Motor neuron (in vitro differentiated cells): ENCODE data around the gene WWP2. TPM values are rescaled to one million over a fixed set of nuclear protein-coding genes. Genes with fewer than 3 reads are reported as not detected.

Experiments used
- ATAC-seq, 8 experiments: fragments of 200-7000 bp; cut with Tn5 transposase; replicated peaks in 6 of 8; 2 replicates each; pipeline ENCODE4 v1.8.0; 2021; ENCODE audit warnings: mild to moderate bottlenecking in 8 of 8, moderate library complexity in 8 of 8
- H3K27ac ChIP-seq, 2 donors: fragments of 250-450 bp; sonication (Bioruptor Pico); 2 replicates each; pipeline ENCODE4 v1.9.0; 2021; ENCODE audit warnings: antibody characterized with exemption in 2 of 2, mild to moderate bottlenecking in 2 of 2, moderate library complexity in 1 of 2
- H3K4me1 ChIP-seq, 2 donors: fragments of 250-450 bp; sonication (Bioruptor Pico); replicated peaks in 1 of 2; 2 replicates each; pipeline ENCODE4 v1.6.1; 2021; ENCODE audit warnings: antibody characterized with exemption in 2 of 2, mild to moderate bottlenecking in 2 of 2, moderate library complexity in 1 of 2
- H3K4me3 ChIP-seq, 5 donors: fragments of 250-450 bp; sonication (Bioruptor Pico); 2 replicates each; pipeline ENCODE4 v1.9.0; 2021; ENCODE audit warnings: antibody characterized with exemption in 5 of 5, mild to moderate bottlenecking in 5 of 5, moderate library complexity in 4 of 5
- WGBS, 10 experiments: fragments of 450-650 bp; shearing (Covaris generic); methylation state at CpG; one replicate each; pipeline ENCODE4 v1.0.0; 2022; 5-methylcytosine and 5-hydroxymethylcytosine counted together
- in situ Hi-C, 9 experiments: fragments of 400-800 bp; cut with MboI; loops; one replicate each; pipeline ENCODE4 v1.15.0; 2021; ENCODE audit warnings: low sequenced_read_pairs in 9 of 9, low pct_unique_long_range_greater_than_20kb in 2 of 9; ENCODE audit not compliant: unreplicated experiment in 9 of 9
- total RNA-seq, 8 experiments: library from RNA; unstranded; fragments of 300-600 nt; gene quantifications; 2 replicates each; pipeline versions ENCODE4 v1.2.3 to v1.2.4, GENCODE V29; 2022

WWP2 gene
- total RNA-seq, 8 experiments from 2014 or later = 10.7 to 28.6 (median 16.0) TPM

DNA sequence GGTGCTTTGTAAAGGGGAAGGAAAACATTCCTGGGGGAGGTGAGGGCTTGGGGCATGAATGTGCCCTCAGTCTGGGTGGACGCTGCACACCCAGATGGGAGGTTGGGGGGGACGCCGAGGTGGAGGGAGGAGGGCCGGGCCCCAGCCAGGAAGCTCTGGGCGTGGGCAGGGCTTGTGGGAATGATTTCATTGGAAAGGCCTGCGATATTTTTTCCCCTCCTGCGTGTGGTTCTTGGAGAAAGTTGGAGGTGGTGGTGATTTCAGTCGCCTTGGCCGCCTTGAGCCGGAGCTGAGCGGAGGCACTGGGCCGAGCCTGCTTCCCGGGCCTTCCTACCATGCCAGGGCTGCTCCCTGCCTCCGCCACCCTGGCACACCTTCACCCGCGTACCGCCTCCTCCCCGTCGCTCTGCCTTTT lies 162.7 kb downstream of the WWP2 start:
- 3 to 94% (median 79%) methylated on average over 2 to 11 of the region's 19 CpGs; no CpG with 5 or more reads in 4 of the 10 experiments for WGBS, 10 experiments
- in situ Hi-C loops = loop anchor here in 3 of 9 experiments (10.0 to 25.0 kb wide), 2 partner anchors 112 to 140 kb away; no protein-coding TSS in a partner anchor
- ATAC-seq = peak in 2 of 8 experiments; percentile 87 to 90
- H3K4me1 ChIP-seq = peaks cover 0 to 5% of the 10 kb centered on the region in 2 donors
- H3K4me3 ChIP-seq = no peak overlapping the region
- H3K27ac ChIP-seq = no peak overlapping the region

GRCh38 chr16:69925311-69925710 lies 163.2 kb downstream of the WWP2 start:
- peak in 1 of 8 experiments; percentile 5 for ATAC-seq
- WGBS, 10 experiments = 26 to 100% (median 91%) methylated on average over 2 to 7 of the region's 8 CpGs; no CpG with 5 or more reads in 2 of the 10 experiments
- H3K27ac ChIP-seq = no peak overlapping the region

GRCh38 chr16:69926241-69926640 lies 164.1 kb downstream of the WWP2 start:
- in situ Hi-C loops = loop anchor here in 3 of 9 experiments (10.0 to 25.0 kb wide), 2 partner anchors 114 to 141 kb away; no protein-coding TSS in a partner anchor
- Histone ChIP-seq H3K4me1 (peaks cover 2 to 5% of the 10 kb centered on the region in 2 donors), H3K27ac (no peak overlapping the region), H3K4me3 (no peak overlapping the region)
- no peak for ATAC-seq
- WGBS, 10 experiments = 80 to 100% (median 97%) methylated on average over 1 to 8 of the region's 8 CpGs; no CpG with 5 or more reads in 2 of the 10 experiments

More at GRCh38 chr16:69925311-69925710, 163.2 kb downstream of the WWP2 start:
- H3K4me3 ChIP-seq = no peak overlapping the region
- in situ Hi-C loops = loop anchor here in 3 of 9 experiments (10.0 to 25.0 kb wide), 2 partner anchors 113 to 141 kb away; no protein-coding TSS in a partner anchor
- H3K4me1 ChIP-seq = peaks cover 2 to 5% of the 10 kb centered on the region in 2 donors

- in situ Hi-C loops = loop anchor here in 3 of 9 experiments (10.0 to 25.0 kb wide), 2 partner anchors 115 to 142 kb away; no protein-coding TSS in a partner anchor
- 61 to 100% (median 77%) methylated on average over 1 to 10 of the region's 17 CpGs; no CpG with 5 or more reads in 1 of the 10 experiments for WGBS, 10 experiments
- ATAC-seq = peak in 2 of 8 experiments; percentile 14 to 43
- Histone ChIP-seq H3K4me1 (peaks cover 2 to 5% of the 10 kb centered on the region in 2 donors), H3K27ac (no peak overlapping the region), H3K4me3 (no peak overlapping the region)
These were observed 165.1 kb downstream of the WWP2 start for GRCh38 chr16:69927056-69927757.

- ATAC-seq = no peak
- H3K4me3 ChIP-seq = no peak overlapping the region
- 67 to 100% (median 90%) methylated on average over 1 to 2 of the region's 10 CpGs; no CpG with 5 or more reads in 5 of the 10 experiments for WGBS, 10 experiments
- H3K27ac ChIP-seq = no peak overlapping the region
- H3K4me1 ChIP-seq = peaks cover 0 to 2% of the 10 kb centered on the region in 2 donors
- in situ Hi-C loops = loop anchor here in 3 of 9 experiments (10.0 to 25.0 kb wide), 2 partner anchors 117 to 144 kb away; no protein-coding TSS in a partner anchor
These were observed 166.8 kb downstream of the WWP2 start for GRCh38 chr16:69928856-69929400.

DNA sequence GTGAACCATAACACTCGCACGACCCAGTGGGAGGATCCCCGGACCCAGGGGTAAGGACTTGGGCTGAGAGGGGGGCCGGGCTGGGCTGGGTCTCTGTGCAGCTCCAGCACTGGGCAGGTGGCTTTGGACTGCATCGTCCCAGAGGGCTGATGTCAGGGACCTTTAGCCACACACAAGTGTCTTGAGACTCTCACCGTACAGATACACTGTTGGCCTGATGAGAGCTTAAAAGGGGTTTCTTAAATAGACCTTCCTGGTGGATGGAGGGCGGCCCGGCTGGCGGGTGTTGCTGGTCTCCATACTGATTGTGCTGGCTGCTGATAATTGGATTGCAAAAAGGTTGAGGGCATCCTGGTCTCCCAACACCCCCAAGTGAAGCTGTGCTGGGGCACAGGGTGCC lies 167.3 kb downstream of the WWP2 start:
- Histone ChIP-seq H3K27ac (no peak overlapping the region), H3K4me3 (no peak overlapping the region), H3K4me1 (peaks cover 0 to 2% of the 10 kb centered on the region in 2 donors)
- in situ Hi-C loops = loop anchor here in 3 of 9 experiments (10.0 to 25.0 kb wide), 2 partner anchors 117 to 145 kb away; no protein-coding TSS in a partner anchor
- WGBS, 10 experiments = 95 to 100% (median 100%) methylated on average over 1 to 4 of the region's 9 CpGs; no CpG with 5 or more reads in 7 of the 10 experiments
- no peak for ATAC-seq

DNA sequence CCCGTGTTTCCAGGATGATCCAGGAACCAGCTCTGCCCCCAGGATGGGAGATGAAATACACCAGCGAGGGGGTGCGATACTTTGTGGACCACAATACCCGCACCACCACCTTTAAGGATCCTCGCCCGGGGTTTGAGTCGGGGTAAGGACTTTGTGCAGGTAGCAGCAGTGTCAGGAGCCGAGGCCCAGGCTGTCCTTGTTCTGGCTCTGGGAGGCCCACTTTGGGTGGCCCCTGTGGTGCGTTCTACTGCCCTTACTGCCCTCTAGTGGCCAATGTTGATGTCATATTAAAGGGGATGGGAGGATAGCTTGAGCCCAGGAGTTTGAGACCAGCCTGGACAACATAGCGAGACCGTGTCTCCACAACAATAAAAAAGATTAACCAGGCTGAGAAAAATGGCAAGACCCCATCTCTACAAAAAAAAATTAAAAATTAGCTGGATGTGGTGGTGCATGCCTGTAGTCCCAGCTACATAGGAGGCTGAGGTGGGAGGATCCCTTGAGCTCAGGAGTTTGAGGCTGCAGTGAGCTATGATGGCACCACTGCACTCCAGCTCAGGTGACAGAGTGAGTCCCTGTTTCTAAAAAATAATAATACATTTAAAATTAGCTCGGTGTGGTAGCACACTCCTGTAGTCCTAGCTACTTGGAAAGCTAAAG lies 168.1 kb downstream of the WWP2 start:
- in situ Hi-C loops = loop anchor here in 3 of 9 experiments (10.0 to 25.0 kb wide), 2 partner anchors 118 to 135 kb away; no protein-coding TSS in a partner anchor
- peak; percentile 66 to 98 (median 80) for ATAC-seq
- peaks cover 0 to 2% of the 10 kb centered on the region in 2 donors for H3K4me1 ChIP-seq
- H3K27ac ChIP-seq = no peak overlapping the region
- 0 to 94% (median 69%) methylated on average over 1 to 8 of the region's 12 CpGs; no CpG with 5 or more reads in 2 of the 10 experiments for WGBS, 10 experiments
- H3K4me3 ChIP-seq = no peak overlapping the region

- ATAC-seq = no peak
- Histone ChIP-seq H3K27ac (no peak overlapping the region), H3K4me3 (no peak overlapping the region), H3K4me1 (peaks cover 0 to 2% of the 10 kb centered on the region in 2 donors)
- WGBS, 10 experiments = 100% methylated on average over 8 of the region's 13 CpGs; no CpG with 5 or more reads in 9 of the 10 experiments
- in situ Hi-C loops = loop anchor here in 3 of 9 experiments (10.0 to 25.0 kb wide), 2 partner anchors 119 to 137 kb away; no protein-coding TSS in a partner anchor
These were observed 169.5 kb downstream of the WWP2 start for GRCh38 chr16:69931631-69932030.

DNA sequence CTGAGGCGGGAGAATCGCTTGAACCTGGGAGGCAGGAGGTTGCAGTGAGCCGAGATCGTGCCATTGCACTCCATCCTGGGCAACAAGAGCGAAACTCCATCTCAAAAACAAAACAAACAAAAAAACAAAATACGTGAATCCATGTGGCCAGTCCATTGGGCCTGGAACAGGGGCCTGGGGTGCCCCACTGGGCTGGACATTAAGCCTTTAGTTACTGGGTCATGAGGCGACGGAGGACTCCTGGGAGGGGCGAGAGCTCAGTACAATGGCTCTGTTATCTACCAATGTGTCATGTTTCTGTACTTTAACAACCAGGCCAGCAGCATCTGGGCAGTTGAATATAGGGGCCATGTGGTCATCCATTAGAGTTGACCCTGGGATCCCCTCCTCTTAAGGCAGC lies 170.1 kb downstream of the WWP2 start:
- ATAC-seq = no peak
- Histone ChIP-seq H3K4me3 (no peak overlapping the region), H3K4me1 (peaks cover 0 to 2% of the 10 kb centered on the region in 2 donors), H3K27ac (no peak overlapping the region)
- WGBS, 10 experiments = 73 to 100% (median 96%) methylated on average over 1 to 6 of the region's 9 CpGs; no CpG with 5 or more reads in 3 of the 10 experiments
- in situ Hi-C loops = loop anchor here in 3 of 9 experiments (10.0 to 25.0 kb wide), 2 partner anchors 120 to 137 kb away; no protein-coding TSS in a partner anchor

GRCh38 chr16:69932691-69933392 lies 170.7 kb downstream of the WWP2 start:
- 91 to 100% (median 100%) methylated on average over 1 to 7 of the region's 27 CpGs; no CpG with 5 or more reads in 5 of the 10 experiments for WGBS, 10 experiments
- in situ Hi-C loops = loop anchor here in 3 of 9 experiments (10.0 to 25.0 kb wide), 2 partner anchors 121 to 138 kb away; no protein-coding TSS in a partner anchor
- Histone ChIP-seq H3K4me1 (peaks cover 0 to 2% of the 10 kb centered on the region in 2 donors), H3K27ac (no peak overlapping the region), H3K4me3 (no peak overlapping the region)
- no peak for ATAC-seq

DNA sequence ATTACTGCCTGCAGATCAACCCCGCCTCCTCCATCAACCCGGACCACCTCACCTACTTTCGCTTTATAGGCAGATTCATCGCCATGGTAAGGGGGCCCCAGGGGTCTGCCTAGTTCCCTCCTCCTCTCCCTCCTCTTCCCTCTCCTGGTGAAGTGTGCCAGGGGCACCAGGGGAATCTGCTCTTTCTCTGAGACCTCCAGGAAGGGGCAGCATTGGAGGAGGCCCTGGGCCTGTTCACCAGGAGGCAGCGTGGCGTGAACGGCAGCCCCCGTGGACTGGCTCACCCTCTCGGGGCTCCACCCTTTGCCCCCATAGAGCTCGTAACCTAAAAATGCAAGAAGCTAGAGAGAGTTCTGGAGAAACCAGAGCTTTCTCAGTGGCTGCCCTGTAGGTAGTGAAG lies 171.9 kb downstream of the WWP2 start:
- 0 to 100% (median 92%) methylated on average over 1 to 8 of the region's 10 CpGs; no CpG with 5 or more reads in 4 of the 10 experiments for WGBS, 10 experiments
- H3K4me3 ChIP-seq = no peak overlapping the region
- peaks cover 0 to 2% of the 10 kb centered on the region in 2 donors for H3K4me1 ChIP-seq
- in situ Hi-C loops = loop anchor here in 3 of 9 experiments (10.0 to 25.0 kb wide), 2 partner anchors 122 to 139 kb away; no protein-coding TSS in a partner anchor
- no peak overlapping the region for H3K27ac ChIP-seq
- peak in 1 of 8 experiments; percentile 27 for ATAC-seq
